NB4 (cell line): ENCODE results near the gene PINK1.

Experiments
- MYC ChIP-seq: IDR thresholded peaks from 2 replicates; pipeline ENCODE4 v1.6.1; 2011; ENCODE audit warnings: low read depth, low read length
- POLR2A ChIP-seq: IDR thresholded peaks from 2 replicates; pipeline ENCODE4 v1.6.1; 2011; ENCODE audit warnings: mild to moderate bottlenecking; ENCODE audit not compliant: insufficient read length; ENCODE audit errors: extremely low read depth
- TF ChIP-seq, protein P1 (sequence below): IDR thresholded peaks from one replicate; pipeline ENCODE4 v1.5.1; 2012; ENCODE audit warnings: low read depth, low read length

DNA sequence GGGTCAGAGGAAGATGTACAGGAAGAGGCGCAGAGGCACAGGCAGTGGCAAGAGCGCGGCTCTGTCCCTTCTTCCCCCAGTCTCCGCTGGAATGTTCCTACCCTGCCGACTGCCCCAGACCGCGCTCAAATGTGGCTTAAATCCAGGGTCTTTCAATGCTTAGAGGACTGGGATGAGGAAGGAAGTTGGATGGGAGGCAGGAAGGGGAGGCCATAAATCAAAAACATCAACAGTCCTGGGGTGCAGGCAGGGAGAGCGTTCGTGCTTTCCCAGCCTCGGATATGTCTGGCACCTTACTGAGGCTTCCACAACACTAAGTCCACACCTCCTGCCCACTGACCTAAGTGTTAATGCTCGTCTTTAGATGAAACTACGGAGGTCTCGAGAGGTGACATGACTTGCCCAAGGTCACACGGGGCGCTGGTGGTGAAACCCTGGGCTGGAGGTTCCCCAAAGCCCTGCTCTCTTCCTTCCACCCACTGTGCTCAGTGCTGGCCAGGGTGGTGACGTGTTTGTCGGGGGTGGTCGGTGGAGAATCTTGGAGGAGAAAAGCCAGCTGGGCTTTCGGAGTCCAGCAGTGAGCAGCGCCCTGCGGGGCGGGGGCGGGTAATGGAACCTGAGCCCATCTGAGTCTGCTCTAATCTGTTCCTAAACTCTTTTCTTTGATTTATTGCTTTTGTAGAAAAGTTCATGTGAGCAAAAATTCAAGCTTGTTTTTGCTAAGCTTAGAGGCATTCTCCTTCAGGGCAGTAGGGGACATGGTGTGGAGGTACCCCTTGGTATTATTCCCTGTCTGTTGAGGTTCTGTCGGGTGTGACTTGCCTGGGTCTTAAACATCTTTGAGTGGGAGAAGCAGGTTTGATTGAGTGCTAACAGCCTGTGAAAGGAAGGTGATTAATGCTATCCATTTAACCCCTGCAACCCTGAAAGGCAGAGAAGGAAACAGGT lies 43.7 kb upstream of the PINK1 start:
- TF ChIP-seq, protein P1, sequence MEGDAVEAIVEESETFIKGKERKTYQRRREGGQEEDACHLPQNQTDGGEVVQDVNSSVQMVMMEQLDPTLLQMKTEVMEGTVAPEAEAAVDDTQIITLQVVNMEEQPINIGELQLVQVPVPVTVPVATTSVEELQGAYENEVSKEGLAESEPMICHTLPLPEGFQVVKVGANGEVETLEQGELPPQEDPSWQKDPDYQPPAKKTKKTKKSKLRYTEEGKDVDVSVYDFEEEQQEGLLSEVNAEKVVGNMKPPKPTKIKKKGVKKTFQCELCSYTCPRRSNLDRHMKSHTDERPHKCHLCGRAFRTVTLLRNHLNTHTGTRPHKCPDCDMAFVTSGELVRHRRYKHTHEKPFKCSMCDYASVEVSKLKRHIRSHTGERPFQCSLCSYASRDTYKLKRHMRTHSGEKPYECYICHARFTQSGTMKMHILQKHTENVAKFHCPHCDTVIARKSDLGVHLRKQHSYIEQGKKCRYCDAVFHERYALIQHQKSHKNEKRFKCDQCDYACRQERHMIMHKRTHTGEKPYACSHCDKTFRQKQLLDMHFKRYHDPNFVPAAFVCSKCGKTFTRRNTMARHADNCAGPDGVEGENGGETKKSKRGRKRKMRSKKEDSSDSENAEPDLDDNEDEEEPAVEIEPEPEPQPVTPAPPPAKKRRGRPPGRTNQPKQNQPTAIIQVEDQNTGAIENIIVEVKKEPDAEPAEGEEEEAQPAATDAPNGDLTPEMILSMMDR = no peak
- TF ChIP-seq POLR2A (no peak), MYC (no peak)
